NOMO-1 treated with DMSO at 0.1 percent for 48 hours (cell line): ENCODE measurements around the gene RADX.
"Not testable (repeated sequence)": the region's sequence is repeated elsewhere in the genome, so short reads cannot be mapped to it uniquely, and the experiment has no call there.

ENCODE experiments used
- DNase-seq: peaks from one replicate; lab custom pipeline; 2025; ENCODE audit not compliant: unreplicated experiment; lab: John Stamatoyannopoulos, UW

The RADX gene, protein sequence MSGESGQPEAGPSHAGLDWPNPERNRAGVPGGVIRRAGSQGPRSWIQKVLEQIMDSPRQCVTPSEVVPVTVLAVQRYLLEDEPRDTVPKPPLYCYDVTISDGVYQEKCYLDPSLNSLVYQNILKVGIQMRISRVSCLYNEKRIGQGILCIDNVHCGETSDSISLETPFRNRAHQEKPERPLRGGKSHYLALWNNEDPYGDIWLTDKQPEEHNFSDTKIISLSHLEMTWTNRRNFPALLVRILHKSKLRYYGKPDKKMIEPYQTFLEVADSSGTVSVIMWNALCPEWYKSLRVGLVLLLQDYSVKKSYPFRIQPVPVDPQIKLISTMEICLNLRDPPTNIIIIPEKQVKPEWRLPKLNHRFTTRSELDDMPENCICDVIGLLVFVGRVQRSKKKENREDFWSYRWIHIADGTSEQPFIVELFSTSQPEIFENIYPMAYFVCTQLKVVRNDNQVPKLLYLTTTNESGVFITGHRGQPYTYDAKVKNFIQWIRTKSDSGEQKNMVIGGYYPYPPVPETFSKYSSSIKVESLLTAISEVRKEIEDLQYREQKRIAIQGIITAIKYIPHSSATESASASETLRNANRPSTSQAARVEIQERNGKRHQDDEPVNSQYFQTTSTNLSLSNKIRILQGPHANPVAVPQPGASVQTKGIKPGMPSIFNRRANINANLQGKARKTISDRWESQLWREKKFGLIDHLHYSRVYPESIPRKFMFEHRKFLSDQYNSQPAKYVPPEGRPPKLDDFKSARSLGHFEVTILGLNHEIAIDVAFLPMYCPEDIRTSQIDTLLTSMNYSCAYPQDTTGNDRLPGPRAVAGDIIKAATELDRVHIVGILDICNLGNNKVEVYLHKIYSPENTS

DNA sequence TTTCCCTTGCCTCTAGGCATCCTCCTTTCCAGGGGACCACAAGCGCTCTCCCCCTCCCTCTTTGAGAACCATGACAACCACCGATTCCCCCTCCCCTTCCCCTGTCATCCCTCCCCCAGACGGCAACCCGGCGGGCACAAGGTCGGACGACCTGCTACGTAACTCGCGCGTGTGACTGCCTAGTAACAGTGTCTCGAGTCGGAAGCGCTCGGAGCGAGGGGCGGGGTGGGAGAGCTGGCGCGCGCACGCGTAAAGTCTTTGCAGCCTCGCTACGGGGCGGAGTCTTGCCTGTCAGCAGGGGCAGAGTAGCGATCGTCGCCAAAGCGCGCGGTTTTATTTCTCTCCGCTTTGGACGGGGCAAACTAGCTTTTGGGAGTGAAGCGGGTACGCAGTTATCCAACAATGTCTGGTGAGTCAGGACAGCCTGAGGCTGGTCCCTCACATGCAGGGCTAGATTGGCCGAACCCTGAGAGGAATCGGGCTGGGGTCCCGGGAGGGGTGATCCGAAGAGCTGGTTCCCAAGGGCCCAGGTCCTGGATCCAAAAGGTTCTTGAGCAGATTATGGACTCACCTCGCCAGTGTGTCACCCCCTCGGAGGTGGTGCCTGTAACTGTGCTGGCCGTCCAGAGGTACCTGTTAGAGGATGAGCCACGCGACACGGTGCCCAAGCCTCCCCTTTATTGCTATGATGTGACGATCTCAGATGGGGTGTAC, at the start of gene RADX:
TSS of gene RADX (plus strand) at position 300 of the 714 bp plus-strand sequence. CDS start at position 403, 103 bp downstream.
- DNase-seq, result peak; percentile 36

DNA sequence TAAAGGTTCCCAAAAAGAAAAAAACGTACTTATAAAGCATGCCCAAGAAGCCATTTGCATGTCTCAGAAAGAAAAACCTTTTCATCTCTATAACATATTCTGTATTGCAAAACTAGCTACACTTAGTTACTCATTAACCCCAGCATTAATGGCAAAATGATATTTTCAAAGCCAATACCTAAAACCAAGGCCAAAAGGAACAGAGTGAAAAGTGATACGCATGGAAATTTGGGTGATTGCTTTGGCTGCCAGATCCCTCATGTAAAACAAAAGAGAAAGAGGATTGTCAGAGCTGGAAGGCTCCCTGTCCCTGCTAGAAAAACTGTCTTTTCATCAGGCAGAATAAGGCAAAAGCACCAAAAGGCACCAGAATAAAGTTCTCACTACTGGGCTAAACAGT, 46.8 kb upstream of the RADX start:
- DNase-seq, result no peak

DNA sequence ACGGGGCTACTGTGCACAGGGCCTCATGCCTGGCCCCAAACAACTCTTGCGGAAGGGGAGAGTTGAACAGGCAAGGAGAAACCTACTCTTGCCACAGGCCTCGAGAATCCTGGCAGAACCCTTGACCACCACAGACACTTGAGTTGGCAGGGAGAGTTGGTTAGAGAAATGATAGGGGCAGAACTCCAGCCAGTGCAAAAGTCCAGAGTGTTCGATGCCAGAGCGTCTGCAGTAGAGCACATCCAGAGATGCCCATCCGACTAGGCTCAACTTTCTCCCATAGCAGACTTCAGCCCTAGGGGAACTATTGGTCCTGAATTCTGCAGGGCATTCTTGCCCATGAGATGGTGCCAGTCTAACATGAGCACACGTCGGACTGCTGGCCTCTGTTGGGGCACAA, 45.4 kb upstream of the RADX start:
- DNase-seq, result no peak

DNA sequence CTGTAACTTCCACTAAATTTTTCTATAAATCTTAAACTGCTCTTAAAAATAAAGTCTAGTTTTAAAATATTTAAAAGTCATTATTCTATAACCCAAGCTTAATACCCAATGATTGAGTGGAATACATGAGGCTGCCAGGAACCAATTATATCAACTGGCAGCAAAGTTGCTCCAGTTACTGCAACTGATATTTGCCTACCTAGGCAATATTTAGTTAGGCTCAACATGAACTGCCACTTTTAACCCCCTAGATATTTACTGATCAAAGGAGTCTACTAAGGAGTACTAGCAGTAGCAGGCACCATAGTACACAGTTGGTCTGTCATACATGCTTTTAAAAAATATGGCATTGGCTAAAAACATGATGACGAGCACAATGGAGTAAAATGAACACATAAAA, 29.9 kb upstream of the RADX start:
- no peak for DNase-seq

DNA sequence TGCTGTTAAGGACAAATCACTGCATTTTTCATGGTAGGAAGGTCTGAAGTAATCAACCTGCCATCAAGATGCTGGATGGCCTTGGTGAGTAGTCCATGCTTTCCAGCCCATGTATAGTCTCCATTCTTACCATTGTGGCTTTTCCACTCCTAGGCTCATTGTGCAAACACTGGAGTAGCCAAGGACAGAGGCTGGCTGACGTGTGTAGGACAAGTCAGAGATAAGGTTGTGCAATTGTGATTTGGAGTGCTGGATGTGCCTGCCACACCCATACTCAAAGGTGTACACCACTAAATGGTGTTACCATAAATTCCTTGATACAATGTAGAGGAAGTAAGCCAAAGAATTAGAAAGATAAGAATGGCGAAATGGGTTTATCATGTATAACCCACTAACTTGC, 26.3 kb upstream of the RADX start:
- DNase-seq, result no peak

DNA sequence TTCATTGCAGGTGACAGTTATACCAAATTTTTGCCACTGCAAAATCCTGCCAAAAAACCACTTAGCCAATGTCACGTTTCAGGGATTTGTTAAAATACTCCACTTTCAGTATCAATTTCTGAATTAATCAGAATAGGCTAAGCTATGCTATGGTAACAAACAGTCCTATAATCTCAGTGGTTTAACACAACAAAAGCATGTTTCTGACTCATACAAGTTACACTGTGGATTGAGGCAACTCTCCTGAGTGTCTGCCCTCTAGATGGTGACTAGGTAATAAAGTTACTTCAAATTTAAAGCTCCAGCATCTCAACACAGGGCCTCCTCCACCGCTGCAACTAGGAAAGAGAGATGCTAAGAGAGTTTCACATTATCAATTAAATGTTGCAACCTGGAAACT, 23.0 kb upstream of the RADX start:
- no peak for DNase-seq

DNA sequence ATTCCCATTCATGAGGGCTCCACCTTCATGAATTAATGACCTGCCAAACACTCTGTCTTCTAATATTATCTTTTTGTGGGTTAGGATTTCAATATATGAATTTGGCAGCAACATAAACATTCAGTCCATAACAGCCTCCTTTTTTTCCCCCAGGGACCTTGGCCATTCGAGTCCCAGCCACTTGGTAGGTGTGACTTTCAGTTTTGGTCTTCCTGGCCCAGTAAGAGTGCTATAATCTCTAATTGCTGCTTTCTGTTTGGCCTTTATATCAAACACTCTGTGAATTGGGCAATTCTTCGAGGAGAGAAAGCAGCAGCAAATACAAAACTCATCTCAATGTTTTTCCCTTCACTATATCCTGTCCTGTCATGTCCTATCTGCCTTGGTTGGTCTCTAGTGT, 12.4 kb upstream of the RADX start:
- DNase-seq, result no peak

DNA sequence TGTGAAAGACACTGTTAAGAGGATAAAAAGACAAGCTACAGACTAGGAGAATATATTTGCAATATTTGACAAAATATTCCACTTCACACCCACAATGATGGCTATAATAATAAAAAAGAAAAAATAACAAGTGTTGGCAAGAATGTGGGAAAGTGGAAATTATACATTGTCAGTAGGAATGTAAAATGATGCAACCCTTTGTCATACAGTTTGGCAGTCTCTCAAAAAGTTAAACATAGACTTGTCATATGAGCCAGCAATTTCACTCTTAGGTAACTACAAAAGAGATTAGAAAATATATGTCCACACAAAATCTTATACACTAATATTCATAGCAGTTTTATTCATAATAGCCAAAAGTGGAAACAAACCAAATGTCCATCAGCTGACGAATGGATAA, 5.2 kb upstream of the RADX start:
- no peak for DNase-seq

DNA sequence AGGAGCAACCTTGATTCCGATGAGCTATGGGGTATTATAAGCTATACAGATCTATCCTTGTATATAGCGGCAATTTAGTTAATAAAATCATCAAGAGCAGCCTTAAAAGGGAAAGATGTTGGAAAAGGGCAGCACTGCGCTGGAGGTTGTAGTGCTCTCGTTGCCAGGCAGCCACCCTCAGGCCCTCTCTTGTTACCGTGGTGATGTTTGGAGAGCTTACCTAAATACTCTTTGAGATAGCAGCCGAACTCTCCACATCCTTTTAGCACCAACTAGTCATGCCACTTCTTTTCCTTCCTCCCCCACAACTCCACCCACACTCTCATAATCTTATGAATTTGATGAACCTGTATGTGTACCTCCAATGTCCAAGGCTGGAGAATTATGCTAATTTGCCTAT, 3.8 kb upstream of the RADX start:
- DNase-seq, result no peak

DNA sequence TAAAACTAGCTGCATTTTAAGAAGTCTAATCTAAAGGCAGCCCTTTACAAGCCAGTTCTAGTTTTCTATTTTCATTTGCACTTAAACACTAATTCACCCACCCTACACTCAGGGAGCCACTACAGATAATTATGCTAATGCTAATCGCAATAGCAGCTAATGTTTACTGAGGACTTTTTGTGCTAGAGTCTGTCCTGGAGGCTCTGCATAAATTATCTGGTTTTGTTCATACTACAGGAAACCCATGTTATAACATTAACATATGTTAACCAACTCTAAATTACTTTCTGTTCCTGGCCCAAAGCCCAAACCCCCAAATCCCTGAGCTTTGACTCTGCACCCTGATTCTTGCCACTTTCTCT, 480 bp upstream of the RADX start:
- no peak for DNase-seq

DNA sequence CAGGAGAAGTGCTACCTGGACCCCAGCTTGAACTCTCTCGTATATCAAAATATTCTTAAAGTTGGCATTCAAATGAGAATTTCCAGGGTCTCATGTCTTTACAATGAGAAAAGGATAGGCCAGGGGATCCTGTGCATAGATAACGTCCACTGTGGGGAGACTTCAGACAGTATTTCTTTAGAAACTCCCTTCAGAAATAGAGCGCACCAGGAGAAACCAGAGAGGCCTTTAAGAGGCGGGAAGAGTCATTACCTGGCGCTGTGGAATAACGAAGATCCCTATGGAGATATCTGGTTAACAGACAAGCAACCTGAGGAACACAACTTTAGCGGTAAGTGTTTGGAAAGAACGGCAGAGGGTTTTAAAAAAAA, 600 bp downstream of the RADX start:
- no peak for DNase-seq

DNA sequence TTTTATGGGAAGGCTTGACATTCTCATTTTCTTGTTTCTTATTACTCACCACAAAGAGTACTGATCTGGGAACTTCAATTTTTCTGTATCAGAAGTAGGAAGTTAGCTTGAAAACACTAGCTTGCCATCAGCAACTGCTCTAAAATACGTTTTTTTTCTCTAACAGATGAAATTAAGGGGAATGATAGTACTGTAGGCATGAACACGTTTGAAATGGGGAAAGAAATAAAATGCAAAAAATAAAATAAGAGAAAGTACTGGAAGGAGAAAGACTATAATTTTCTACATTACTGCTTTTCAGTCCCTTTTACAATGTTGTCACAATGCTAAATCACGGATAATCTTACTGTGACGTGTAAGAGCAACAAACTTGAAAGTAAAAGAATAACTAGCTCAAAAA, 1.5 kb downstream of the RADX start:
- no peak for DNase-seq

DNA sequence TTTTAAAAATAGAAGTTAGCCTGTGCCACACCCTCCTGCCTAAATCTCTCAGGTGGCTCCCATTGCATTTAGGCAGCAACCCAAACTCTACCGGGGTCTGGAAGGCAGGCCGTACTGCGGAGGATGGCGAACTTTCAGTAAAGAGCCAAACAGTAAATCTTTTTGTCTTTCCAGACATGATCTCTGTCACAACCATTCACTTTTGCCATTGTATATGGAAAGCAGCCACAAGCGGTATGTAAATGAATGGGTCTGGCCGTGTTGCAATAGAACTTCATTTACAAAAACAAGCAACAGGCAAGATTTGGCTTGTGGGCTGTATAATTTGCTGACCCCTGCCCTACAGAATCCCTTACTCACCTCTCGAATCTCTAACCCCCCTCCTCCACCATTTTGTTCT, 3.3 kb downstream of the RADX start:
- DNase-seq, result no peak

DNA sequence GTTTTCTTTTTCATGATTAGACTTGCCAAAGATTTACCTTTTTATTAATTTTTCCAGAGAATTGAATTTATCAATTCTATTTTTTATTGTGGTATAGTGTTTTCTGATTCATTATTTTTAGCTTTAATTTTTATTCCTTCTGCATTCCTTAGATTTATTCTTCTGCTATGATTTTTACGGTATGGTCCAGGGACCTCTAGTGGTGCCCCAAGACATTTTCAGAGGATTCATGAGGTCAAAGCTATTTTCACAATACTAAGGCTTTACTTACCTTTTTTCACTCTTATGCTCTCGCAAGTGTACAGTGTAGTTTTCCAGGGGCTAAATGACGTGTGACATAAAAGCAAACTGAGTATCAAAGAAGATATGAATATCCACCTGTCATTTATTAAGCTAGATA, 8.0 kb downstream of the RADX start:
- no peak for DNase-seq

DNA sequence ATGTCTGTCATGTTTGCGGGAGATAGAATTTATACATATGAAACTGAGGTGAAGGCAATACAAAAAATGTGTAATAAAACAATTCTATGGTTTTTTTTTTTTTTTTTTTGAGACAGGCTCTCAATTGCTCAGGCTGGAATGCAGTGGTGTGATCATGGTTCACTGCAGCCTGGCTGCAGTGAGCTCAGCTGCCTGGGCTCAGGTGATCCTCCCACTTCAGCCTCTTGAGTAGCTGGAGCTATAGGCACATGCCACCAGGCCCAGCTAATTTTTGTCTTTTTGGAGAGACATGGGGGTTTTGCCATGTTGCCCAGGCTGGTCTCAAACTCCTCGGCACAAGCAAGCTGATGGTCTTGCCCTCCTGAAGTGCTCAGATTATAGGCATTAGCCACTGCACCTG, 10.1 kb downstream of the RADX start:
- no peak for DNase-seq

DNA sequence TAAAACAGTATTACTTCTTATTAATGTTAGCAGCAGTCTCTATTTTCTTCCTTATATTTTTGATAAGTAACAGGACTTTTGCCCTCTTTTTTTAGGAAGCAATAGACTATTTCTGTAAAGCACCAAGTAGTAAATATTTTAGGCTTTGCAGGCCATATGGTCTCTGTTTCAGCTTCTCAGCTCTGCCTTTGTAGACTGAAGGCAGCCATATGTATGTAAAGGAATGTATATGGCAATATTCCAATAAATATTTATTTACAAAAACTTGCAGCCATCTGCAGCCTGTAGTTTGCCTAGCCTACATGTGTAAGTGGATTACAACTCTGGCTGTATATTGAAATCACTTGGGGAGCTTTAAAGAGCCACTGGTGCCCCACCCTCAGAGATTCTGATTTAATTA, 15.0 kb downstream of the RADX start:
- no peak for DNase-seq

DNA sequence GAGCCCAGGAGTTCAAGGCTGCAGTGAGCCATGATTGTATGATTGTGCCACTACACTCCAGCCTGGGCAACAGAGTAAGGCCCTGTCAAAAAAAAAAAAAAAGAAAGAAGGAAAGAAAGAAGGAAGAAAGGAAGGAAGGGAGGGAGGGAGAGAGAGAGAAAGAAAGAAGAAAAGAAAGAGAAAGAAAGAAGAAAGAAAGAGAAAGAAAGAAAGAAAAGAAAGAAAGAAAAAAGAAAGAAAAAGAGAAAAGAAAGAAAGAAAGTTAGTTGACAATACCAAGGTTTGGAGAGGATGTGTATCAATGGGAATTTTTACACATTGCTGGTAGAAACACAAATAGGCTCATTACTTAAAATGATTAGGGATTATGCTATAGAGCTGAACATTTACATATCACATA, 19.8 kb downstream of the RADX start:
- no peak for DNase-seq

DNA sequence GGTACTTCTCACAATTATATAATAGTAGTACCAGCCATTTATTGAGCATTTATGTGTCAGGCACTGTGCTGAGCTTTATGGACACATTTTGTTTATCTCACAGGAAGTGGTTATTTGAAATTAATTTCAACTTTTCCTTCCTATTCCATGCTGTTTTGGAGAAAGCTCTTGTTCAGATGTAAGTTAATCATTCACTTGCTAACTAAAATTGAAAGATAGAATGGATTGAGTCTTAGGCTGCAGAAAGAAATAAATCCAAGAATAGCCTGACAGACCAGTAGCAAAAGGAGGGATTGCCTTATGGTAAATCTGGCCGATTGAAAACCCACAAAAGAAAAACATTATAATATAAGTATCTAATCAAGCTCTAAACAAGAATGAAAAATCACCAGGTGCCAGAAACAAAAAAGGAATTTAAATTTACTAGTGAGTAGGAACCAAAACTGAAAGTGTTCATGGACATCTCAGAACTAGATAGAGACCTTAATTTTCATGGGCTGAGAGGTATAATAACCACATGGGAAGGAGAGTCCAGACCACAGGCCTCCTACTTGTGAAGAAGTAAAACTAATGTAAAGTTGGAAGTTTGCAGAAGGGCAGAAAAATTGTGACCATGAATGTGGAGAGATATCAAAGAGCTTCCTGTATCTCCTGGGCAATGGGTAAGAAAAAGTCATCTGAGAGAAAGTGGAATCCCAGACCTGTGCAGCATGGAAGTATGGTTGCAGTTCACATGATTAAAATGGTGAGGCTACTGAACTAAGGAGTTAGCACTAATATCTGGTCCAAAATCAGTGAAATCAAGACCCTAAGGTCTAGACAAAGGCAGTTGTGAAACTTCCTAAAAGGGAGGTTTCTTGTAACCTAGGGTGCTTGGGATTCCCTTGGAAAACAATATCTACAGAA, 38.0 kb downstream of the RADX start:
- no peak for DNase-seq

DNA sequence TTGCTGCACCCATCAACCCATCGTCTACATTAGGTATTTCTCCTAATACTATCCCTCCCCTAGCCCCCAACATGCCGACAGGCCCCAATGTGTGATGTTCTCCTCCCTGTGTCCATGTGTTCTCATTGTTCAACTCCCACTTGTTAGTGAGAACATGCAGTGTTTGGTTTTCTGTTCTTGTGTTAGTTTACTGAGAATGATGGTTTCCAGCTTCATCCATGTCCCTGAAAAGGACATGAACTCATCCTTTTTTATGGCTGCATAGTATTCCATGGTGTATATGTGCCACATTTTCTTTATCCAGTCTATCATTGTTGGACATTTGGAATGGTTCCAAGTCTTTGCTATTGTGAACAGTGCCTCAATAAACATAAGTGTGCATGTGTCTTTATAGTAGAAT, 41.8 kb downstream of the RADX start:
- DNase-seq, result not testable (repeated sequence)

DNA sequence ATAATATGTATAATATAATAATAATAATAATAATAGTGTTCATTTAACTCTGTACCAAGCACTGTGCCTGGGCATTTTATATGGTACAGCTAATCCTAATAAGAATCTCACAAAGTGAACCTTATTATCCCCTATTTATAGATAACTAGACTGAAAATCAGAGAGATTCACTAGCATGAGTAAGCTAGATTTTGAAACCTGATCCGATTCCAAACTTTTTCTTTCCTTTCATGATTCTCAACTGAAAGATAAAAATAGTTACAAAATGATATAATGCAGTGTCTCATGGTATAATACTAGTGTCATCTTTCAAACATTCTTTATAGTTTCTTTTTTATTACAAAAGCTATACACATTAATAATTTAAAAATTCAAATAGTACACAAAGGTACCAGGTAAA, 58.9 kb downstream of the RADX start:
- no peak for DNase-seq

DNA sequence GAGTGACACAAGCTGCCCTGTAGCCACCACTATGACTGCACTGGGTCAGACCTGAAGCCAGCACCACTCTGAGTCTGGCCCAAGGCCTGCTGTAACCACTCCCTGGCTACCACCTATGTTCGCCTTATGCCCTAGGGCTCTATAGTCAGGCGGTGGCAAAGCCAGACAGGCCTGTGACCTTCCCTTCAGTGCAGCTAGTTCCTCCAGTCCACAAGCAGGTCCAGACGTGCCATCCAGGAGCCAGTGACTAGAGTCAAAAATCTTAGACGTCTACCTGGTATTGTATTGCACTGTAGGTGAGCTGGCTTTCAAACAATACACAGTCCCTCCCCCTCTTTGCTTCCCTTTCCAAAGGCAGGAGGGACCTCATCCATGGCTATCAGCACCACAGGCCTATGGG, 60.7 kb downstream of the RADX start:
- no peak for DNase-seq
